H1 (cell line): Measurements from ENCODE around the gene PDGFA. TPM values are rescaled to one million over a fixed set of nuclear protein-coding genes. Genes with fewer than 3 reads are reported as not detected.

Experiments used
- HDAC2 ChIP-seq, 2 experiments: fragments of 300-600 bp in 1 of 2; sonication (generic) in 1 of 2; IDR thresholded peaks; 2 replicates each; pipeline ENCODE4 v1.6.1; 2011 to 2012; ENCODE audit warnings: low read depth in 2 of 2, low read length in 2 of 2, mild to moderate bottlenecking in 2 of 2, moderate library complexity in 2 of 2, borderline replicate concordance in 1 of 2, inconsistent platforms in 1 of 2
- polyA plus RNA-seq, 7 experiments: library from polyadenylated mRNA; depleted of rRNA in 3 of 7; stranded (reverse) in 5 of 7; unstranded in 2 of 7; fragments of >200 nt in 5 of 7; fragments of 200-250 nt in 2 of 7; gene quantifications; 1 replicate in 5 of 7; 2 replicates in 1 of 7; 4 replicates in 1 of 7; pipeline versions ENCODE4 v1.2.1 to v1.2.3, GENCODE V29; 2011 to 2013; ENCODE audit warnings: missing spikeins in 2 of 7, mixed read lengths in 2 of 7
- total RNA-seq: library from RNA; stranded (reverse); fragmentation: NEBNext Ultra II Directional; extraction: Animal tissue kit (Norgen Biotek cat#: 25700); gene quantifications from 2 replicates; pipeline ENCODE4 v1.2.1, GENCODE V29; 2021

The PDGFA gene
- total and polyA plus RNA-seq, 2 of the 8 experiments (the other 6 are each of a cell fraction or from before 2014, with no cell fraction given): 21.1 to 43.0 TPM

DNA sequence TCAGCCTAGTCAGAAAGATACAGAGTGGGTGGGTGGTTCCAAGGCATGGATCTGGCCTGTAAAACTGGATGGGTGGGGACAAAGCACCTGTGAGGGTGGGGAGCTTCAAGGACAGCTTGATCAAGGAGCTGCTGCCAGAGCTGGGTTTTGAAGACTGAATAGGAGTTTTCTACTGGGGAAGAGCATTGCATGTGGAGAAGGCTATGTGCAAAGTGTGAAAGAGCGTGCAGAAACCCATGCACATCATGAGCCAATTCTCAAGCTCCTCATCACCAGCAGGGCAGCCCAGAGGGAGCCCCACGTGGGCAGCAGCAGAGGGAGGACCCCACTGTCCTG is 58.6 kb downstream of the PDGFA start (continued):
- TF ChIP-seq HDAC2 (IDR thresholded peaks at IDR 0.05; ENCODE audit: borderline replicate concordance in 1 of 2, low read depth in 2 of 2, low read length in 2 of 2): no peak
